GM13976 (cell line): ENCODE results near the gene MS4A18.

Source experiments
- DNase-seq: peaks from one replicate; pipeline ENCODE4 v3.0.0; 2012; ENCODE audit warnings: low spot score
- CTCF ChIP-seq: IDR thresholded peaks from 2 replicates; pipeline ENCODE4 v1.5.1; 2012; ENCODE audit warnings: borderline replicate concordance, mild to moderate bottlenecking; ENCODE audit not compliant: insufficient read depth; ENCODE audit errors: extremely low read depth, missing control alignments, control extremely low read depth
- in situ Hi-C: fragments of 300-500 bp; cut with MboI; formaldehyde crosslinking; loops from one replicate; pipeline ENCODE4 v1.12.0; 2022; ENCODE audit warnings: low sequenced_read_pairs, mixed read lengths, inconsistent platforms; ENCODE audit not compliant: unreplicated experiment

The MS4A18 gene

GRCh38 chr11:60731586-60731985 lies 7.1 kb downstream of the MS4A18 start:
- in situ Hi-C loops: no loop called here
- no peak for DNase-seq
- TF ChIP-seq CTCF: no peak

GRCh38 chr11:60734279-60734678 lies 9.8 kb downstream of the MS4A18 start:
- in situ Hi-C loops: no loop called here
- DNase-seq: no peak
- TF ChIP-seq CTCF: no peak

- in situ Hi-C loops: no loop called here
- DNase-seq: no peak
Measured at GRCh38 chr11:60739114-60739513, 14.6 kb downstream of the MS4A18 start.

GRCh38 chr11:60740573-60740972 lies 16.1 kb downstream of the MS4A18 start:
- in situ Hi-C loops: no loop called here
- no peak for TF ChIP-seq CTCF
- no peak for DNase-seq

More at GRCh38 chr11:60739114-60739513, 14.6 kb downstream of the MS4A18 start:
- TF ChIP-seq CTCF: no peak

- DNase-seq: no peak
- in situ Hi-C loops: no loop called here
- TF ChIP-seq CTCF: no peak
Measured at GRCh38 chr11:60741421-60741820, 16.9 kb downstream of the MS4A18 start.

GRCh38 chr11:60743058-60743457 lies 18.5 kb downstream of the MS4A18 start:
- in situ Hi-C loops: no loop called here
- DNase-seq: no peak
- TF ChIP-seq CTCF: no peak

- TF ChIP-seq CTCF: no peak
- in situ Hi-C loops: no loop called here
Measured at GRCh38 chr11:60744114-60744513, 19.6 kb downstream of the MS4A18 start.

More at GRCh38 chr11:60744114-60744513, 19.6 kb downstream of the MS4A18 start:
- no peak for DNase-seq
